ENCODE results near the gene SEC22A. TPM values are rescaled to one million over a fixed set of nuclear protein-coding genes. Genes with fewer than 3 reads are reported as not detected.

SEC22A gene
- total RNA-seq, 4 donors from 2014 or later: 20.6 to 36.4 (median 28.0) TPM

DNA sequence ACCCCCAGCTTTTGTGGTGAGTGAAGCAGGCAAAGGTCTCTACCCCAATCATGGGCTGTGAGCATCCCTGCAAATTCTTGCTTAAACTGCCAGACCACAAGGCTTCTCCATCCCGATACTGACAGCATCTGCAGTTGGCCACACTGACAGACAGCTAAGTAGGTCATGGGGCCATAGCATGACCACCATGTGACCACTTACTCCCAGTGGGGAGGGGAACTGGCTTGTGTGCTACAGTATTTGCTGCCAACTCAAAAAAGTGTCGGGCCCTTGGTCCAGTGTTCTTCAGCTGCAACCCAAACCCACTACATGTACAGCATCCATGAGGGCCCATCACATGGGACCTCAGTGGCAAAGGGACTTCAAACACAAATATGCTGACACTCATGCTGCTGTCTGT, 103.4 kb downstream of the SEC22A start:
- no peak overlapping the region for H3K4me3 ChIP-seq
- H3K9me3 ChIP-seq: no peaks in the 10 kb centered on the region
- TF ChIP-seq, protein P1, sequence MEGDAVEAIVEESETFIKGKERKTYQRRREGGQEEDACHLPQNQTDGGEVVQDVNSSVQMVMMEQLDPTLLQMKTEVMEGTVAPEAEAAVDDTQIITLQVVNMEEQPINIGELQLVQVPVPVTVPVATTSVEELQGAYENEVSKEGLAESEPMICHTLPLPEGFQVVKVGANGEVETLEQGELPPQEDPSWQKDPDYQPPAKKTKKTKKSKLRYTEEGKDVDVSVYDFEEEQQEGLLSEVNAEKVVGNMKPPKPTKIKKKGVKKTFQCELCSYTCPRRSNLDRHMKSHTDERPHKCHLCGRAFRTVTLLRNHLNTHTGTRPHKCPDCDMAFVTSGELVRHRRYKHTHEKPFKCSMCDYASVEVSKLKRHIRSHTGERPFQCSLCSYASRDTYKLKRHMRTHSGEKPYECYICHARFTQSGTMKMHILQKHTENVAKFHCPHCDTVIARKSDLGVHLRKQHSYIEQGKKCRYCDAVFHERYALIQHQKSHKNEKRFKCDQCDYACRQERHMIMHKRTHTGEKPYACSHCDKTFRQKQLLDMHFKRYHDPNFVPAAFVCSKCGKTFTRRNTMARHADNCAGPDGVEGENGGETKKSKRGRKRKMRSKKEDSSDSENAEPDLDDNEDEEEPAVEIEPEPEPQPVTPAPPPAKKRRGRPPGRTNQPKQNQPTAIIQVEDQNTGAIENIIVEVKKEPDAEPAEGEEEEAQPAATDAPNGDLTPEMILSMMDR (IDR thresholded peaks at IDR 0.05): no peak
- no peak for TF ChIP-seq POLR2A (IDR thresholded peaks at IDR 0.05)
- no peak overlapping the region for H3K27ac ChIP-seq
- H3K36me3 ChIP-seq: peaks cover 0 to 11% (median 0%) of the 10 kb centered on the region in 3 donors
- WGBS, 2 donors: 100% methylated on average over 1 of the region's 2 CpGs; no CpG with 5 or more reads in 1 of the 2 donors
- intact Hi-C loops (cut with DNase I): no loop called here
- H3K27me3 ChIP-seq: no peaks in the 10 kb centered on the region
- no peaks in the 10 kb centered on the region for H3K4me1 ChIP-seq
- no peak for DNase-seq

- no peak for TF ChIP-seq POLR2A (IDR thresholded peaks at IDR 0.05)
- TF ChIP-seq, protein P1 (IDR thresholded peaks at IDR 0.05): no peak
- H3K27me3 ChIP-seq: no peaks in the 10 kb centered on the region
- H3K4me3 ChIP-seq: no peak overlapping the region
- 88 to 94% methylated on average over 5 of the region's 5 CpGs for WGBS, 2 donors
- DNase-seq: no peak
- no peaks in the 10 kb centered on the region for H3K9me3 ChIP-seq
- peaks cover 0 to 6% (median 0%) of the 10 kb centered on the region in 3 donors for H3K36me3 ChIP-seq
- H3K27ac ChIP-seq: no peak overlapping the region
- H3K4me1 ChIP-seq: no peaks in the 10 kb centered on the region
- intact Hi-C loops (cut with DNase I): no loop called here
Measured at GRCh38 chr3:123307064-123307463, 105.3 kb downstream of the SEC22A start.

DNA sequence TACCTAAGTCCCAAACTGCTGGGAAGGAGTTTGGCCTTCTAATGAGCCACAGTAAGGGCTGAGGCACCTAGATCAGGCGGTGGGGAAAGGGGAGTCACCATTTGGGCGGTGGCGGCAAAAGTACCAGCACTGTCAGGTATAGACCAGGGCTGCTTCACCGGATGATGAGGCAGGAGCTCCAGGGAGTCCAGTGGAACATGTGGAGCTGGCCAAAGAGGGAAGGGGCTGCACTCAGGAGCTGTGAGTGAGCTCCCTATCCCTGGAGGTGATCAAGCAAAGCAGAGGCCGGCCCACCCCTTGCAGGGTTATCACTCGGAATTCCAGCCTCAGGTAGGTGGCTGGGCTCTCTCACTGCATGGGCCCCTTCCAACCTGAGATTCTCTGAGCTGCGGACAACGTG, 108.4 kb downstream of the SEC22A start:
- Histone ChIP-seq H3K9me3 (no peaks in the 10 kb centered on the region), H3K27me3 (peaks cover 0 to 7% (median 0%) of the 10 kb centered on the region in 4 donors), H3K4me1 (no peaks in the 10 kb centered on the region), H3K36me3 (no peaks in the 10 kb centered on the region), H3K27ac (no peak overlapping the region), H3K4me3 (no peak overlapping the region)
- no peak for DNase-seq
- WGBS, 2 donors: 88 to 100% methylated on average over 2 to 4 of the region's 8 CpGs
- TF ChIP-seq POLR2A (IDR thresholded peaks at IDR 0.05): no peak
- TF ChIP-seq, protein P1 (IDR thresholded peaks at IDR 0.05): no peak
- intact Hi-C loops (cut with DNase I): no loop called here

- Histone ChIP-seq H3K4me1 (no peaks in the 10 kb centered on the region), H3K36me3 (no peaks in the 10 kb centered on the region), H3K27me3 (peaks cover 0 to 7% (median 0%) of the 10 kb centered on the region in 4 donors), H3K4me3 (no peak overlapping the region), H3K27ac (no peak overlapping the region), H3K9me3 (no peaks in the 10 kb centered on the region)
- no peak for TF ChIP-seq POLR2A (IDR thresholded peaks at IDR 0.05)
- TF ChIP-seq, protein P1 (IDR thresholded peaks at IDR 0.05): no peak
- WGBS, 2 donors: 56 to 59% methylated on average over 6 of the region's 6 CpGs
- no peak for DNase-seq
- intact Hi-C loops (cut with DNase I): no loop called here
Measured at GRCh38 chr3:123310741-123311140, 109.0 kb downstream of the SEC22A start.

GRCh38 chr3:123311201-123311600, 109.5 kb downstream of the SEC22A start:
- no peak for DNase-seq
- Histone ChIP-seq H3K36me3 (no peaks in the 10 kb centered on the region), H3K27me3 (peaks cover 0 to 7% (median 0%) of the 10 kb centered on the region in 4 donors), H3K27ac (no peak overlapping the region), H3K4me1 (no peaks in the 10 kb centered on the region), H3K4me3 (no peak overlapping the region), H3K9me3 (no peaks in the 10 kb centered on the region)
- intact Hi-C loops (cut with DNase I): no loop called here
- TF ChIP-seq, protein P1 (IDR thresholded peaks at IDR 0.05): no peak
- TF ChIP-seq POLR2A (IDR thresholded peaks at IDR 0.05): no peak
- WGBS, 2 donors: 77 to 82% methylated on average over 9 of the region's 9 CpGs
